Gastroesophageal sphincter (tissue), 4 donors: ENCODE data around the gene NAALADL2. TPM values are rescaled to one million over a fixed set of nuclear protein-coding genes. Genes with fewer than 3 reads are reported as not detected.
"Not testable (repeated sequence)": the region's sequence is repeated elsewhere in the genome, so short reads cannot be mapped to it uniquely, and the experiment has no call there.

ENCODE experiments used
- ATAC-seq: fragments of 150-250 bp; one replicate; pipeline ENCODE4 v1.9.1; 2016; ENCODE audit warnings: mild to moderate bottlenecking, moderate library complexity
- H3K27ac ChIP-seq, 4 donors: fragments of 200-600 bp; sonication (generic) in 3 of 4; 1 replicate in 3 of 4; 2 replicates in 1 of 4; pipeline ENCODE4 v1.5.1; 2016 to 2019
- H3K27me3 ChIP-seq: fragments of 200-600 bp; sonication (generic); one replicate; pipeline ENCODE4 v1.5.1; 2019
- H3K36me3 ChIP-seq, 2 donors: fragments of 200-600 bp; sonication (generic); one replicate each; pipeline ENCODE4 v1.5.1; 2019; ENCODE audit warnings: control low read depth in 1 of 2
- H3K4me1 ChIP-seq, 3 donors: fragments of 200-600 bp; sonication (generic); 1 replicate in 2 of 3; 2 replicates in 1 of 3; pipeline ENCODE4 v1.5.1; 2016 to 2019; ENCODE audit warnings: control low read depth in 2 of 3
- H3K4me3 ChIP-seq, 2 donors: fragments of 200-600 bp; sonication (generic); one replicate each; pipeline ENCODE4 v1.5.1; 2019; ENCODE audit warnings: mild to moderate bottlenecking in 1 of 2, moderate library complexity in 1 of 2
- H3K9me3 ChIP-seq, 3 donors: fragments of 200-600 bp; sonication (generic); one replicate each; pipeline ENCODE4 v1.5.1; 2017 to 2019; ENCODE audit warnings: control low read depth in 2 of 3
- CTCF ChIP-seq, 4 experiments: fragments of 200-600 bp in 2 of 4; fragments of 450-650 bp in 2 of 4; sonication (generic) in 1 of 4; IDR thresholded peaks; one replicate each; pipeline ENCODE4 v1.5.1; 2017 to 2019; ENCODE audit warnings: antibody characterized with exemption in 4 of 4, mild to moderate bottlenecking in 2 of 4, moderate library complexity in 2 of 4
- EP300 ChIP-seq: sonication (generic); formaldehyde crosslinking; IDR thresholded peaks from one replicate; pipeline ENCODE4 v1.6.1; 2017; ENCODE audit warnings: antibody characterized with exemption, mild to moderate bottlenecking
- POLR2A ChIP-seq, 2 donors: fragments of 450-650 bp; IDR thresholded peaks; one replicate each; pipeline ENCODE4 v1.6.1; 2017; ENCODE audit warnings: antibody characterized with exemption in 2 of 2, mild to moderate bottlenecking in 2 of 2, moderate library complexity in 1 of 2
- POLR2AphosphoS5 ChIP-seq: sonication (generic); formaldehyde crosslinking; IDR thresholded peaks from one replicate; pipeline ENCODE4 v1.6.1; 2017; ENCODE audit warnings: antibody characterized with exemption
- WGBS, 2 donors: methylation state at CpG; one replicate each; pipeline ENCODE4 v1.1.5; 2018; ENCODE audit warnings: low coverage in 1 of 2; 5-methylcytosine and 5-hydroxymethylcytosine counted together
- total RNA-seq, 4 donors: library from RNA; depleted of rRNA; stranded (reverse); fragments of >200 nt; gene quantifications; one replicate each; pipeline ENCODE4 v1.1.0, GENCODE V29; 2016

The NAALADL2 gene
- total RNA-seq, 4 donors from 2014 or later, result 3.1 to 7.4 (median 6.2) TPM

GRCh38 chr3:175608356-175608755 lies 749.2 kb downstream of the NAALADL2 start:
- Histone ChIP-seq H3K27me3 (no peaks in the 10 kb centered on the region), H3K4me3 (no peak overlapping the region), H3K36me3 (no peaks in the 10 kb centered on the region), H3K27ac (no peak overlapping the region), H3K9me3 (no peaks in the 10 kb centered on the region), H3K4me1 (no peaks in the 10 kb centered on the region)
- no peak for TF ChIP-seq CTCF (IDR thresholded peaks at IDR 0.05)
- TF ChIP-seq EP300, result no peak
- TF ChIP-seq POLR2AphosphoS5, result no peak
- TF ChIP-seq POLR2A (IDR thresholded peaks at IDR 0.05), result no peak
- ATAC-seq, result no peak
- WGBS, 2 donors, result 56 to 79% methylated on average over 5 of the region's 5 CpGs

GRCh38 chr3:175608911-175609310 lies 749.8 kb downstream of the NAALADL2 start:
- H3K4me1 ChIP-seq, result no peaks in the 10 kb centered on the region
- H3K4me3 ChIP-seq, result no peak overlapping the region
- H3K27ac ChIP-seq, result no peak overlapping the region
- H3K9me3 ChIP-seq, result no peaks in the 10 kb centered on the region
- TF ChIP-seq EP300 (no peak), CTCF (IDR thresholded peaks at IDR 0.05) (no peak), POLR2AphosphoS5 (no peak), POLR2A (IDR thresholded peaks at IDR 0.05) (no peak)
- H3K27me3 ChIP-seq, result no peaks in the 10 kb centered on the region
- 88 to 90% methylated on average over 2 of the region's 2 CpGs for WGBS, 2 donors
- H3K36me3 ChIP-seq, result no peaks in the 10 kb centered on the region
- no peak for ATAC-seq

GRCh38 chr3:175612487-175613196 lies 753.5 kb downstream of the NAALADL2 start:
- no peaks in the 10 kb centered on the region for H3K4me1 ChIP-seq
- ATAC-seq, result no peak
- H3K27me3 ChIP-seq, result no peaks in the 10 kb centered on the region
- no peaks in the 10 kb centered on the region for H3K9me3 ChIP-seq
- H3K4me3 ChIP-seq, result no peak overlapping the region
- no peaks in the 10 kb centered on the region for H3K36me3 ChIP-seq
- no peak for TF ChIP-seq EP300
- TF ChIP-seq POLR2A (IDR thresholded peaks at IDR 0.05), result no peak
- no peak for TF ChIP-seq POLR2AphosphoS5
- no peak for TF ChIP-seq CTCF (IDR thresholded peaks at IDR 0.05)
- no peak overlapping the region for H3K27ac ChIP-seq
- 73 to 74% methylated on average over 6 of the region's 6 CpGs for WGBS, 2 donors

- not testable (repeated sequence) for H3K4me1 ChIP-seq, H3K27ac ChIP-seq, H3K36me3 ChIP-seq, H3K9me3 ChIP-seq, ATAC-seq, H3K4me3 ChIP-seq, H3K27me3 ChIP-seq
- 94 to 95% methylated on average over 8 to 9 of the region's 9 CpGs for WGBS, 2 donors
These were observed 755.0 kb downstream of the NAALADL2 start for GRCh38 chr3:175614107-175614506.

GRCh38 chr3:175617247-175617646 lies 758.1 kb downstream of the NAALADL2 start:
- H3K27ac ChIP-seq, result no peak overlapping the region
- TF ChIP-seq POLR2AphosphoS5 (no peak), POLR2A (IDR thresholded peaks at IDR 0.05) (no peak), EP300 (no peak), CTCF (IDR thresholded peaks at IDR 0.05) (no peak)
- H3K36me3 ChIP-seq, result no peaks in the 10 kb centered on the region
- H3K4me1 ChIP-seq, result no peaks in the 10 kb centered on the region
- H3K4me3 ChIP-seq, result no peak overlapping the region
- H3K9me3 ChIP-seq, result no peaks in the 10 kb centered on the region
- WGBS, 2 donors, result 92 to 100% methylated on average over 2 to 3 of the region's 3 CpGs
- H3K27me3 ChIP-seq, result no peaks in the 10 kb centered on the region
- no peak for ATAC-seq
